ENCODE results near the gene SH3TC1. TPM values are rescaled to one million over a fixed set of nuclear protein-coding genes. Genes with fewer than 3 reads are reported as not detected.

Gene SH3TC1
- total and polyA plus RNA-seq, 2 of the 8 experiments (the other 6 are each of a cell fraction or from before 2014, with no cell fraction given): 0.15 TPM; not detected in 1

- Histone ChIP-seq H3K9ac (replicated peaks in 1 of 4; ENCODE audit: extremely low read depth in 1 of 4, low read depth in 3 of 4, low read length in 3 of 4) (no peak overlapping the region), H4K20me1 (replicated peaks in 1 of 2; ENCODE audit: control insufficient read depth in 1 of 2, insufficient read depth in 2 of 2, low read length in 2 of 2) (no peaks in the 10 kb centered on the region), H3K4me3 (ENCODE audit: extremely low read depth in 1 of 4, insufficient read depth in 2 of 4, low read depth in 3 of 4, low read length in 4 of 4) (no peak overlapping the region), H3K23me2 (ENCODE audit: low read depth, low read length) (no peaks in the 10 kb centered on the region; the same call in 1 of the 2 replicates), H2BK120ac (replicated peaks; ENCODE audit: low read depth, low read length) (no peak overlapping the region), H4K5ac (ENCODE audit: insufficient read length, low read depth, low read length) (no peak overlapping the region), H3K36me3 (ENCODE audit: control insufficient read depth in 2 of 4, insufficient read depth in 4 of 4, low read length in 3 of 4) (no peaks in the 10 kb centered on the region), H2BK20ac (ENCODE audit: low read length) (no peak overlapping the region), H3K4me1 (replicated peaks in 1 of 4; ENCODE audit: control insufficient read depth in 3 of 4, insufficient read depth in 4 of 4, low read length in 3 of 4) (peaks cover 0 to 8% (median 0%) of the 10 kb centered on the region in 4 experiments; a peak in 3 of 7 replicates), H3K56ac (replicated peaks; ENCODE audit: insufficient read length, low read depth, low read length) (no peak overlapping the region), H2BK12ac (ENCODE audit: low read depth, low read length) (no peak overlapping the region), H3K27me3 (replicated peaks in 1 of 4; ENCODE audit: control insufficient read depth in 3 of 4, extremely low read depth in 1 of 4, insufficient read depth in 3 of 4, low read length in 3 of 4) (no peaks in the 10 kb centered on the region), H4K91ac (replicated peaks; ENCODE audit: insufficient read length, low read length) (peak overlapping the region; percentile 56), H3K9me3 (ENCODE audit: insufficient read depth in 2 of 2, low read depth in 1 of 2, low read length in 1 of 2) (no peaks in the 10 kb centered on the region), H3K4ac (replicated peaks; ENCODE audit: insufficient read length, low read depth, low read length) (peak overlapping the region; percentile 21), H3K18ac (ENCODE audit: extremely low read depth, low read length) (no peak overlapping the region), H3K27ac (ENCODE audit: low read depth, low read length) (no peak overlapping the region), H4K8ac (ENCODE audit: extremely low read depth, insufficient read depth, low read length) (peak overlapping the region; percentile 71; the same call in 1 of the 2 replicates), H3K79me2 (ENCODE audit: control insufficient read depth in 1 of 2, insufficient read depth in 2 of 2, low read length in 2 of 2) (no peaks in the 10 kb centered on the region), H3K14ac (ENCODE audit: insufficient read length) (no peak overlapping the region), H3K79me1 (ENCODE audit: low read depth, low read length) (no peaks in the 10 kb centered on the region), H3K23ac (ENCODE audit: insufficient read length) (no peak overlapping the region), H2AFZ (ENCODE audit: low read length) (no peak overlapping the region; the same call in 1 of the 2 replicates), H2BK5ac (ENCODE audit: low read depth, low read length) (no peak overlapping the region), H2AK5ac (ENCODE audit: low read depth, low read length) (no peak overlapping the region), H3K4me2 (ENCODE audit: insufficient read depth in 1 of 2, low read depth in 2 of 2, low read length in 2 of 2) (no peak overlapping the region), H2BK15ac (ENCODE audit: low read length) (no peak overlapping the region)
- 77% methylated on average over 8 of the region's 12 CpGs; no CpG with 5 or more reads in 1 of the 2 experiments for WGBS, 2 experiments (ENCODE audit: extremely low coverage in 1 of 2, insufficient coverage in 1 of 2, insufficient read length in 1 of 2, insufficient replicate concordance in 2 of 2, low coverage in 1 of 2, low lambda C conversion rate in 2 of 2, missing lambda C conversion rate in 1 of 2)
- no peak for FAIRE-seq
- ChIA-PET POLR2A (ENCODE audit: partially characterized antibody) (interaction anchor here (1.2 to 1.6 kb wide), 3 partner anchors 9 to 36 kb away, joined by 3 to 4 read pairs (median 4); no protein-coding TSS in a partner anchor), CTCF (ENCODE audit: partially characterized antibody) (interaction anchor here (0.7 to 4.2 kb wide), 10 partner anchors 9 to 147 kb away, joined by 3 to 23 read pairs (median 4); no protein-coding TSS in a partner anchor)
- no peak for DNase-seq (ENCODE audit: low read depth in 1 of 2, low spot score in 2 of 2)
- TF ChIP-seq SAP30 (IDR thresholded peaks at IDR 0.05; ENCODE audit: insufficient read depth, insufficient replicate concordance, low read length): no peak
- TF ChIP-seq TBP (IDR thresholded peaks at IDR 0.05; ENCODE audit: low read depth, low read length): peak; percentile 57; the same call in 1 of the 2 replicates
- no peak for TF ChIP-seq RAD21 (IDR thresholded peaks at IDR 0.05 in 1 of 2, conservative IDR thresholded peaks at IDR 0.05 in 1 of 2; ENCODE audit: low read depth in 2 of 2, low read length in 2 of 2)
- no peak for TF ChIP-seq CTBP2 (IDR thresholded peaks at IDR 0.05; ENCODE audit: borderline replicate concordance, insufficient read depth, insufficient read length, low read length)
Measured at GRCh38 chr4:8212622-8213021, 13.5 kb downstream of the SH3TC1 start.
